HCEC 1CT (cell line): ENCODE data around the gene PABPC1L2B.
"Not testable (repeated sequence)": the region's sequence is repeated elsewhere in the genome, so short reads cannot be mapped to it uniquely, and the experiment has no call there.

Experiments
- DNase-seq: peaks from one replicate; pipeline ENCODE4 v3.0.0-alpha.2; 2017

Gene PABPC1L2B

GRCh38 chrX:73002733-73003132 lies at the start of gene PABPC1L2B:
PABPC1L2B (plus strand) TSS chrX:73002939; CDS start chrX:73003643, 704 bp downstream.
- DNase-seq: not testable (repeated sequence)

- DNase-seq: not testable (repeated sequence)
Measured at GRCh38 chrX:72959971-72960370, 42.8 kb upstream of the PABPC1L2B start.

- DNase-seq: not testable (repeated sequence)
Measured at GRCh38 chrX:72971859-72972258, 30.9 kb upstream of the PABPC1L2B start.

- DNase-seq: not testable (repeated sequence)
Measured at GRCh38 chrX:72974885-72975284, 27.9 kb upstream of the PABPC1L2B start.

GRCh38 chrX:72980894-72981469 lies 21.8 kb upstream of the PABPC1L2B start:
- DNase-seq: not testable (repeated sequence)

GRCh38 chrX:73004032-73004431 lies 1.3 kb downstream of the PABPC1L2B start:
- DNase-seq: not testable (repeated sequence)

- no peak for DNase-seq
Measured at GRCh38 chrX:73021361-73022092, 18.8 kb downstream of the PABPC1L2B start.

GRCh38 chrX:73022093-73022445 lies 19.3 kb downstream of the PABPC1L2B start:
- DNase-seq: not testable (repeated sequence)

- DNase-seq: no peak
Measured at GRCh38 chrX:73028876-73029275, 26.1 kb downstream of the PABPC1L2B start.
